K562 (cell line): ENCODE data around the gene PLEKHG3. TPM values are rescaled to one million over a fixed set of nuclear protein-coding genes. Genes with fewer than 3 reads are reported as not detected.

Source experiments
- ATAC-seq: fragments of 200-7000 bp; cut with Tn5 transposase; 3 replicates; pipeline ENCODE4 v1.9.1; 2020; ENCODE audit warnings: moderate library complexity
- BruUV-seq: library from RNA; stranded (reverse); fragments of 400-500 nt; replicated peaks from 2 replicates; lab custom pipeline; 2021; lab: Mats Ljungman, UMichigan
- CTCF ChIA-PET: fragments of 300-600 bp; formaldehyde crosslinking; extraction: SDS; loops from one replicate; lab custom pipeline; 2021; ENCODE audit warnings: low intra/inter-chr PET ratio; lab: Yijun Ruan, JAX
- POLR2A ChIA-PET: fragments of 300-600, 350-650 bp; sonication (Branson Sonifier 250); formaldehyde crosslinking; extraction: SDS; loops from one replicate; lab custom pipeline; 2021; ENCODE audit warnings: antibody characterized with exemption, inconsistent platforms; lab: Yijun Ruan, JAX
- DNase-seq, 4 experiments: peaks; one replicate each; pipeline versions ENCODE4 v3.0.0 to v3.0.0-alpha.2; 2011 to 2018; ENCODE audit warnings: low spot score in 3 of 4, mixed read lengths in 3 of 4; ENCODE audit errors: extremely low read depth in 1 of 4
- FAIRE-seq: peaks from 2 replicates; lab custom pipeline; 2011; peaks lifted over from hg19 to GRCh38; lab: Jason Lieb, UNC
- H2AFZ ChIP-seq: 2 replicates; pipeline ENCODE4 v1.6.0; 2011; ENCODE audit warnings: low read depth, low read length, control low read depth, inconsistent platforms
- H3K27ac ChIP-seq: fragments of 200-600 bp; 3 replicates; pipeline ENCODE4 v1.8.0; 2011; ENCODE audit warnings: low read depth, mild to moderate bottlenecking, control low read depth, inconsistent platforms, low read length, moderate library complexity, mixed read lengths; ENCODE audit errors: extremely low read depth
- H3K27me3 ChIP-seq, 2 experiments: fragments of 300-600 bp in 1 of 2; 2 replicates in 1 of 2; 3 replicates in 1 of 2; pipeline versions ENCODE4 v1.6.0 to v1.8.0; 2011; ENCODE audit warnings: inconsistent platforms in 2 of 2, low read length in 2 of 2, mild to moderate bottlenecking in 1 of 2, mixed read lengths in 1 of 2, moderate library complexity in 1 of 2; ENCODE audit not compliant: control insufficient read depth in 2 of 2, insufficient read depth in 2 of 2
- H3K36me3 ChIP-seq: fragments of 300-600 bp; 3 replicates; pipeline ENCODE4 v1.8.0; 2011; ENCODE audit warnings: mild to moderate bottlenecking, low read length, inconsistent platforms; ENCODE audit not compliant: control insufficient read depth, insufficient read depth
- H3K4me1 ChIP-seq, 2 experiments: fragments of 200-600 bp in 1 of 2; replicated peaks in 1 of 2; 2 replicates in 1 of 2; 3 replicates in 1 of 2; pipeline versions ENCODE4 v1.5.1 to v1.8.0; 2011; ENCODE audit warnings: inconsistent platforms in 2 of 2, low read length in 2 of 2, mild to moderate bottlenecking in 1 of 2, mixed read lengths in 1 of 2, moderate library complexity in 1 of 2; ENCODE audit not compliant: control insufficient read depth in 2 of 2, insufficient read depth in 2 of 2
- H3K4me2 ChIP-seq: 2 replicates; pipeline ENCODE4 v1.6.1; 2011; ENCODE audit warnings: low read length, control low read depth, inconsistent platforms, mixed read lengths; ENCODE audit not compliant: insufficient read depth
- H3K4me3 ChIP-seq: fragments of 200-600 bp; sonication (generic), shearing (Covaris generic); 2 replicates; pipeline ENCODE4 v1.5.1; 2016; ENCODE audit warnings: control low read depth, inconsistent platforms
- H3K79me2 ChIP-seq: fragments of 200-600 bp; 3 replicates; pipeline ENCODE4 v1.8.0; 2011; ENCODE audit warnings: low read length, inconsistent platforms; ENCODE audit not compliant: control insufficient read depth, insufficient read depth
- H3K9ac ChIP-seq, 2 experiments: 2 replicates each; pipeline versions ENCODE4 v1.6.0 to v1.6.1; 2011; ENCODE audit warnings: low read depth in 2 of 2, low read length in 2 of 2, control low read depth in 1 of 2, inconsistent platforms in 1 of 2, mild to moderate bottlenecking in 1 of 2, mixed read lengths in 1 of 2; ENCODE audit not compliant: insufficient read depth in 1 of 2
- H3K9me1 ChIP-seq: one replicate; pipeline ENCODE4 v1.6.0; 2011; ENCODE audit warnings: inconsistent platforms, mild to moderate bottlenecking, low read length, moderate library complexity; ENCODE audit not compliant: control insufficient read depth, insufficient read depth
- H3K9me3 ChIP-seq: replicated peaks from 2 replicates; pipeline ENCODE4 v1.5.1; 2011; ENCODE audit warnings: low read depth, low read length, inconsistent platforms; ENCODE audit not compliant: control insufficient read depth, insufficient read depth
- H4K20me1 ChIP-seq: replicated peaks from 2 replicates; pipeline ENCODE4 v1.6.1; 2011; ENCODE audit warnings: low read length, inconsistent platforms, mixed read lengths; ENCODE audit not compliant: control insufficient read depth, insufficient read depth
- ESRRB ChIP-seq: fragments of 250-450 bp; sonication (Bioruptor Pico); IDR thresholded peaks from 2 replicates; pipeline ENCODE4 v1.5.0; 2020; ENCODE audit warnings: mild to moderate bottlenecking, moderate library complexity, borderline replicate concordance
- FOXJ3 ChIP-seq: sonication (generic); formaldehyde crosslinking; IDR thresholded peaks from 2 replicates; pipeline ENCODE4 v1.4.0; 2020; ENCODE audit warnings: mild to moderate bottlenecking, missing genetic modification reagents
- FOXK2 ChIP-seq, 2 experiments: fragments of 450-650 bp; IDR thresholded peaks in 1 of 2; conservative IDR thresholded peaks in 1 of 2; 2 replicates each; pipeline ENCODE4 v1.6.1; 2016; ENCODE audit warnings: low read depth in 2 of 2, mild to moderate bottlenecking in 1 of 2
- GABPB2 ChIP-seq: fragments of 250-450 bp; sonication (Bioruptor Pico); conservative IDR thresholded peaks from 2 replicates; pipeline ENCODE4 v1.5.1; 2021; ENCODE audit warnings: mild to moderate bottlenecking
- MED1 ChIP-seq: sonication (generic); formaldehyde crosslinking; IDR thresholded peaks from 2 replicates; pipeline ENCODE4 v1.8.1; 2023; ENCODE audit warnings: missing genetic modification reagents, borderline replicate concordance
- POLR2H ChIP-seq: IDR thresholded peaks from 2 replicates; pipeline ENCODE4 v1.6.1; 2016; ENCODE audit warnings: missing genetic modification characterization, low read depth, mild to moderate bottlenecking, control low read depth, missing compliant biosample characterization, moderate library complexity
- POLR3A ChIP-seq: IDR thresholded peaks from 2 replicates; pipeline ENCODE4 v1.6.1; 2011; ENCODE audit warnings: borderline replicate concordance, mild to moderate bottlenecking, moderate library complexity; ENCODE audit not compliant: insufficient read length, insufficient read depth; ENCODE audit errors: extremely low read depth
- SOX6 ChIP-seq: fragments of 450-650 bp; IDR thresholded peaks from 2 replicates; pipeline ENCODE4 v1.6.1; 2014; ENCODE audit warnings: mild to moderate bottlenecking
- TBP ChIP-seq: optimal IDR thresholded peaks from 2 replicates; pipeline ENCODE3; 2011; ENCODE audit warnings: low read depth, low read length, improper control_type of control experiment
- ZNF41 ChIP-seq: fragments of 250-450 bp; sonication (Bioruptor Pico); conservative IDR thresholded peaks from 2 replicates; pipeline ENCODE4 v1.4.0; 2020; ENCODE audit warnings: mild to moderate bottlenecking
- WGBS: fragments of 100-300 bp; shearing (Covaris generic); methylation state at CpG from one replicate; pipeline ENCODE4 v1.1.6; 2016; ENCODE audit warnings: low coverage, mixed read lengths; ENCODE audit not compliant: insufficient coverage; ENCODE audit errors: missing lambda C conversion rate; 5-methylcytosine and 5-hydroxymethylcytosine counted together
- in situ Hi-C: fragments of 300-500 bp; cut with MboI; formaldehyde crosslinking; loops from 4 replicates; pipeline ENCODE4 v1.15.0; 2018; ENCODE audit warnings: inconsistent platforms, mixed read lengths
- intact Hi-C: fragments of 100-400 bp; cut with micrococcal nuclease; formaldehyde crosslinking; loops from 2 replicates; pipeline ENCODE4 v1.14.2; 2022
- polyA plus RNA-seq, 8 experiments: library from polyadenylated mRNA; depleted of rRNA in 4 of 8; stranded (reverse) in 5 of 8; unstranded in 3 of 8; fragments of >200 nt; fragmentation: Nextera tagmentation in 2 of 8; fragmentation: Illumina TruSeq in 1 of 8; extraction: Ambion mirVana in 2 of 8; extraction: Trizol in 1 of 8; gene quantifications; 2 replicates each; pipeline versions ENCODE4 v1.2.1 to v1.2.3, GENCODE V29; 2011 to 2014; ENCODE audit warnings: inconsistent platforms in 1 of 8, missing spikeins in 1 of 8
- total RNA-seq, 7 experiments: library from RNA; depleted of rRNA in 6 of 7; stranded (reverse); fragments of >200 nt in 6 of 7; fragmentation: Illumina TruSeq in 2 of 7; extraction: Trizol in 2 of 7; gene quantifications; 2 replicates each; pipeline versions ENCODE4 v1.2.1 to v1.2.3, GENCODE V29; 2011 to 2021; ENCODE audit warnings: low replicate concordance in 1 of 7
- TF ChIP-seq, protein P1 (sequence below): sonication (generic); formaldehyde crosslinking; IDR thresholded peaks from 2 replicates; pipeline ENCODE4 v1.8.0; 2022; ENCODE audit warnings: missing genetic modification reagents, mild to moderate bottlenecking, moderate library complexity, borderline replicate concordance

Gene PLEKHG3
- total and polyA plus RNA-seq, 9 of the 15 experiments (the other 6 are each of a cell fraction or from before 2014, with no cell fraction given), result 0.04 to 0.16 TPM; not detected in 7

DNA sequence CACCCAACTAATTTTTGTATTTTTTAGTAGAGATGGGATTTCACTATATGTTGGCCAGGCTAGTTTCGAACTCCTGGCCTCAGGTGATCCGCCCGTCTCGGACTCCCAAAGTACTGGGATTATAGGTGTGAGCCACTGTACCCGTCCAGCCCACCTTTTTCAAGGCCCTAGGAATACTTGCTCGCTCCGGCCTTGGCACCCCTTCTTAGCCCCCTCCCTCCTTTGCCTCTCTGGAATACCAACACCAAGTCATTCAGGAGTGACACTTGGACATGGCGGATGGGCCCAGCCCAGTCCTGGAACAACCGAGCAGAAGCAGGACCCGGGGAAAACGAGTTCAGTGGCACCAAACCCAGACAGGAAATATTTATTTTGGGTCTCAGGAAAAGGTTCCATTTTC lies 29.1 kb downstream of the PLEKHG3 start:
- peaks cover 0 to 4% of the 10 kb centered on the region in 2 experiments; a peak in 2 of 5 replicates for H3K4me1 ChIP-seq
- H3K9me1 ChIP-seq, result no peaks in the 10 kb centered on the region
- ATAC-seq (no peak), DNase-seq (no peak), FAIRE-seq (no peak)
- 3% methylated on average over 9 of the region's 11 CpGs for WGBS
- H4K20me1 ChIP-seq, result no peaks in the 10 kb centered on the region
- H3K27ac ChIP-seq, result no peak overlapping the region
- in situ Hi-C loops, result no loop called here
- H3K36me3 ChIP-seq, result no peaks in the 10 kb centered on the region
- H3K9me3 ChIP-seq, result no peaks in the 10 kb centered on the region
- CTCF ChIA-PET, result no interaction called here
- peaks cover 0 to 55% of the 10 kb centered on the region in 2 experiments; a peak in 3 of 5 replicates for H3K27me3 ChIP-seq
- no peak overlapping the region for H3K4me2 ChIP-seq
- intact Hi-C loops, result no loop called here
- no TSS peak for BruUV-seq
- no peaks in the 10 kb centered on the region for H3K79me2 ChIP-seq
- no peak overlapping the region for H2AFZ ChIP-seq
- H3K4me3 ChIP-seq, result no peak overlapping the region
- no peak overlapping the region for H3K9ac ChIP-seq
- no peak for TF ChIP-seq MED1
- no peak for TF ChIP-seq ESRRB (CRISPR knock-in tag)
- TF ChIP-seq, protein P1, sequence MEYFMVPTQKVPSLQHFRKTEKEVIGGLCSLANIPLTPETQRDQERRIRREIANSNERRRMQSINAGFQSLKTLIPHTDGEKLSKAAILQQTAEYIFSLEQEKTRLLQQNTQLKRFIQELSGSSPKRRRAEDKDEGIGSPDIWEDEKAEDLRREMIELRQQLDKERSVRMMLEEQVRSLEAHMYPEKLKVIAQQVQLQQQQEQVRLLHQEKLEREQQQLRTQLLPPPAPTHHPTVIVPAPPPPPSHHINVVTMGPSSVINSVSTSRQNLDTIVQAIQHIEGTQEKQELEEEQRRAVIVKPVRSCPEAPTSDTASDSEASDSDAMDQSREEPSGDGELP, result no peak
- no peak for TF ChIP-seq POLR2H (tag)
- TF ChIP-seq TBP, result no peak
- no peak for TF ChIP-seq SOX6
- no peak for TF ChIP-seq ZNF41 (CRISPR knock-in tag)
- TF ChIP-seq FOXK2 (conservative IDR thresholded peaks at IDR 0.05 in 1 of 2, IDR thresholded peaks at IDR 0.05 in 1 of 2; ENCODE audit: low read depth in 2 of 2), result no peak
- TF ChIP-seq POLR3A, result no peak
- TF ChIP-seq GABPB2 (CRISPR knock-in tag), result no peak
- TF ChIP-seq FOXJ3 (CRISPR knock-in tag), result no peak
- TF ChIP-seq, all 486 proteins: peak for 0
- POLR2A ChIA-PET, result no interaction called here
